Testis (tissue), 3 donors: Measurements from ENCODE around the gene ALOX15B. TPM values are rescaled to one million over a fixed set of nuclear protein-coding genes. Genes with fewer than 3 reads are reported as not detected.

Source experiments
- DNase-seq: peaks from one replicate; pipeline ENCODE4 v3.0.0-alpha.2; 2019
- H3K27ac ChIP-seq, 2 donors: fragments of 200-600 bp; sonication (generic); one replicate each; pipeline ENCODE4 v1.5.1; 2019
- H3K27me3 ChIP-seq: fragments of 200-600 bp; sonication (generic); one replicate; pipeline ENCODE4 v1.5.1; 2019
- H3K36me3 ChIP-seq: fragments of 200-600 bp; sonication (generic); one replicate; pipeline ENCODE4 v1.5.1; 2017; ENCODE audit warnings: low read depth; ENCODE audit errors: missing control alignments
- H3K4me1 ChIP-seq: fragments of 200-600 bp; sonication (generic); one replicate; pipeline ENCODE4 v1.5.1; 2019
- H3K4me3 ChIP-seq, 2 donors: fragments of 200-600 bp; sonication (generic); one replicate each; pipeline ENCODE4 v1.5.1; 2017 to 2019
- H3K9me3 ChIP-seq: fragments of 200-600 bp; sonication (generic); one replicate; pipeline ENCODE4 v1.5.1; 2017
- POLR2A ChIP-seq: fragments of 450-650 bp; IDR thresholded peaks from one replicate; pipeline ENCODE4 v1.6.1; 2017; ENCODE audit warnings: antibody characterized with exemption, mild to moderate bottlenecking, moderate library complexity
- WGBS, 2 donors: methylation state at CpG; one replicate each; pipeline ENCODE4 v1.1.5; 2018; 5-methylcytosine and 5-hydroxymethylcytosine counted together
- intact Hi-C: fragments of 100-400 bp; cut with DNase I; formaldehyde crosslinking; loops from one replicate; pipeline ENCODE4 v1.15.1; 2023; ENCODE audit warnings: low total_unique reads
- polyA plus RNA-seq: library from polyadenylated mRNA; stranded (reverse); fragments of 350-450 nt; fragmentation: Illumina TruSeq; extraction: RNeasy Lipid Tissue Mini Kit (QIAGEN cat#74804); gene quantifications from one replicate; pipeline ENCODE4 v1.2.3, GENCODE V29; 2014; ENCODE audit warnings: low read depth, low replicate concordance; ENCODE audit not compliant: insufficient read depth
- total RNA-seq, 2 donors: library from RNA; depleted of rRNA; stranded (reverse); fragments of >200 nt; gene quantifications; one replicate each; pipeline ENCODE4 v1.2.3, GENCODE V29; 2016
- TF ChIP-seq, protein P1 (sequence below), 3 experiments: fragments of 450-650 bp in 2 of 3; fragments of 200-600 bp in 1 of 3; sonication (generic) in 1 of 3; IDR thresholded peaks; one replicate each; pipeline ENCODE4 v1.5.1; 2016 to 2019; ENCODE audit warnings: antibody characterized with exemption in 3 of 3, mild to moderate bottlenecking in 2 of 3, moderate library complexity in 1 of 3

ALOX15B gene
- total and polyA plus RNA-seq, 3 donors from 2014 or later = 0.79 to 2.2 (median 1.8) TPM

DNA sequence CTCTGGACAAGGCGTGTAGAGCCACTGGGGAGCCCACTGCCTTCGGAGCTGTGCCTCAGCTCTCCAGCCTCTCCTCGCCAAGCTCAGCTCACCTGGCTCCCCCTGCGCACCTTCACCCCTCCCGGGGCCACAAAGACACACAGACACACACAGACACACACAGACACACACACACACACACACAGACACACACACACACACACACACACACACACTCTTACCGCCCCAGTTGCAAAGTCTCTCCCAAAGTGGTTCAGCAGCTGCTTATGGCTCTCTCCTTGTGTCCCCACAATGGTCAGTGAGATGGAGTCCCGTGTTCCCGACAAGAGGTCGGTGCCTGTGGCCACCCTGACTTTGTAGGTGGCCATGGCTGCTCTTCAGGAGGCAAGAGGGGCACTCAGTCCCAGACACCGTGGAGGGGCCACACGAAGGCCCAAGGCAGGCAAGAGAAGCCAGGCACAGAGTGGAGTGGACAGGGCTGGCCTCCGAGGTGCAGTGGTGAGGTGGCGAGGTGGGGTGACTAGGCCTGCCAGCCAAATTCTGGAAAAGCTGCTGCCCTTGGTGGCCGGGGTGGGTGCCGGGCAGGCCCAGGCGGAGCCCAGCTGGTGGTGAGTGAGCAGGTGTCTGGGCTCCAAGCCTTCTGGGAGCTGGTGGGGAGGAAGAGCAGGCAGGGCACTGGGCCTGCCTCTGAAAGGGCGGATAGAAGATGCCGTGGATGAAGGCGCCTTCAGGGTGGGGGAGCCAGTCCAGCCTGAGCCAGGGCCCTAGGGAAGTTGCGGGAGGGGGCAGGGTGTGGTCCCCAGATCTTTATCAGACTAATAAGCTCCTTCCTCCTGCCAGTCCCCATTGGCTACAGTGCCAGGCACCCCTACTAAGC is 48.5 kb downstream of the ALOX15B start, which contains the start of gene ALOX12B:
ALOX12B (minus strand) TSS at position 642 of the 877 bp plus-strand sequence; CDS start at position 368, 274 bp downstream.
- DNase-seq = no peak
- Histone ChIP-seq H3K27ac (no peak within 1 kb of the TSS), H3K27me3 (no peaks in the 10 kb centered on the region), H3K4me1 (no peaks in the 10 kb centered on the region), H3K9me3 (no peaks in the 10 kb centered on the region), H3K36me3 (no peaks in the 10 kb centered on the region), H3K4me3 (no peak within 1 kb of the TSS)
- TF ChIP-seq, protein P1, sequence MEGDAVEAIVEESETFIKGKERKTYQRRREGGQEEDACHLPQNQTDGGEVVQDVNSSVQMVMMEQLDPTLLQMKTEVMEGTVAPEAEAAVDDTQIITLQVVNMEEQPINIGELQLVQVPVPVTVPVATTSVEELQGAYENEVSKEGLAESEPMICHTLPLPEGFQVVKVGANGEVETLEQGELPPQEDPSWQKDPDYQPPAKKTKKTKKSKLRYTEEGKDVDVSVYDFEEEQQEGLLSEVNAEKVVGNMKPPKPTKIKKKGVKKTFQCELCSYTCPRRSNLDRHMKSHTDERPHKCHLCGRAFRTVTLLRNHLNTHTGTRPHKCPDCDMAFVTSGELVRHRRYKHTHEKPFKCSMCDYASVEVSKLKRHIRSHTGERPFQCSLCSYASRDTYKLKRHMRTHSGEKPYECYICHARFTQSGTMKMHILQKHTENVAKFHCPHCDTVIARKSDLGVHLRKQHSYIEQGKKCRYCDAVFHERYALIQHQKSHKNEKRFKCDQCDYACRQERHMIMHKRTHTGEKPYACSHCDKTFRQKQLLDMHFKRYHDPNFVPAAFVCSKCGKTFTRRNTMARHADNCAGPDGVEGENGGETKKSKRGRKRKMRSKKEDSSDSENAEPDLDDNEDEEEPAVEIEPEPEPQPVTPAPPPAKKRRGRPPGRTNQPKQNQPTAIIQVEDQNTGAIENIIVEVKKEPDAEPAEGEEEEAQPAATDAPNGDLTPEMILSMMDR (IDR thresholded peaks at IDR 0.05) = no peak
- TF ChIP-seq POLR2A = no peak
- intact Hi-C loops = no loop called here
- WGBS, 2 donors = 85 to 87% methylated on average over 14 to 20 of the region's 20 CpGs

DNA sequence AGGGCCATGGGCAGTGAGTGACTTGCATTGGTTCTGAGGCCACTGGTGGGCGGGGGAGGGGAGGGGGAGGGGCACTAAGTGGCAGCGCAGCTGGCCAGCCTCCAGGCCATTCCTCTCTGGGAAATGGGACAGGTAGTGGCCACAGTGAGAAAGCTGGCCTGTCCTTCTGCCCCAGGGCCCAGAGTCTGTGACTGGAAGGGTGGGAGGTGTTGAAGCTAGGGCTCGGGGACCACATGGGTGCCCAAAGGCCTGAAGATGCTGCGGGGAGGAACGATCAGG is 49.0 kb downstream of the ALOX15B start:
- H3K27me3 ChIP-seq = no peaks in the 10 kb centered on the region
- DNase-seq = no peak
- no peak for TF ChIP-seq POLR2A
- TF ChIP-seq, protein P1 (IDR thresholded peaks at IDR 0.05) = no peak
- intact Hi-C loops = no loop called here
- WGBS, 2 donors = 78 to 79% methylated on average over 3 to 5 of the region's 5 CpGs
- no peak overlapping the region for H3K4me3 ChIP-seq
- H3K4me1 ChIP-seq = no peaks in the 10 kb centered on the region
- H3K27ac ChIP-seq = no peak overlapping the region
- H3K36me3 ChIP-seq = no peaks in the 10 kb centered on the region
- H3K9me3 ChIP-seq = no peaks in the 10 kb centered on the region

DNA sequence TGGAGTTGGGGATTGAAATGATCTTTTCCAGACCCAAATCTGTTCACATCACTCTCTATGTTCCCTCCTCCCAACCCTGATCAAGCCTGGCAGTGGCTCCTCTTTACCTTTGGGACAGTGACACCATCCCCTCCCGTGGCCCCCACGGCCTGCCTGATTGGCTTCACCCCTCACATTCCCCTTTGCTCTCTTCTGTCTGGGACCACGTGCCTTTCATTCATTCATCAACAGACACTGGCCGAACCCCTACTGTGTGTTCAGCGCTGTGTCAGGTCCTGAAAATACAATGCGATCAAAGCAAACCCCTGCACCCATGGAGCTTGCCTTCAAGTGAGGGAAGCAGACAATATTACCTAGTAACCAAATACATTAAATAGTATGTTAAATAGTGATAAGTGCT is 50.9 kb downstream of the ALOX15B start:
- no peak overlapping the region for H3K4me3 ChIP-seq
- no peaks in the 10 kb centered on the region for H3K4me1 ChIP-seq
- H3K27me3 ChIP-seq = no peaks in the 10 kb centered on the region
- 77 to 79% methylated on average over 6 of the region's 6 CpGs for WGBS, 2 donors
- H3K27ac ChIP-seq = no peak overlapping the region
- no peak for DNase-seq
- H3K36me3 ChIP-seq = no peaks in the 10 kb centered on the region
- no peaks in the 10 kb centered on the region for H3K9me3 ChIP-seq
- TF ChIP-seq, protein P1 (IDR thresholded peaks at IDR 0.05) = no peak
- no peak for TF ChIP-seq POLR2A
- intact Hi-C loops = no loop called here

DNA sequence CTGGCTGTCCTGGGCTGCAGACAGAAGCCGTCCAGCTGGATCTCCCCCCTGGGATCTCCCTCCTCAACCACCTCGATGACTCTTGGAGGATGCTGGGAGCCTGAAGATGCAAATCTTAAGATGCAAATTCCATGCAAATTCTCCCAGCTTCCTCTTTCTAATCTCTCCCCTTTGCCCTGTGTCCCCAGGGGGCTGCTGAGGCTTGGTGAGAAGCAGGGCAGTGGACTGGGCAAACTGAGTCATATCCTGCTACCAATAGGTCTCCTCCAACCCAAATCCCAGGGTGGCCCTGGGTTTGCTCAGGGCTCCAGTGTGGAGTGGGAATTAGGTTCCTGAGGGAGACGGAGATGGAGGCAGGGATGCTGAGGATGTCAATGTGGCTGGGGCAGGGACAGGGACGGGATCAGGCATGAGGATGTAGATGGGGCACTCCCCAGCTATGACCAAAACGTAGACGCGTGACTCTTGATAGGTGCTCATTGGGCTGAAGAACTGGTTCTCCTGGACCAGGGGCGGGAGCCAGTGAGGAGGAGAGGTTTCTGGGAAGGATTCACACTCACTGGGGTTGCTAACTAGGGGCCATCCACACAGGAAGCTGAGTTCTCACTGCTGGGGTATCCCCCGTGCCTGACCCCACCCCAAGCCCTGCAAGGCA is 52.3 kb downstream of the ALOX15B start:
- no peaks in the 10 kb centered on the region for H3K27me3 ChIP-seq
- TF ChIP-seq POLR2A = no peak
- TF ChIP-seq, protein P1 (IDR thresholded peaks at IDR 0.05) = no peak
- DNase-seq = no peak

More for the DNA sequence above, 52.3 kb downstream of the ALOX15B start:
- H3K4me3 ChIP-seq = no peak overlapping the region
- intact Hi-C loops = no loop called here
- H3K36me3 ChIP-seq = no peaks in the 10 kb centered on the region
- WGBS, 2 donors = 62 to 80% methylated on average over 8 to 9 of the region's 9 CpGs
- no peaks in the 10 kb centered on the region for H3K4me1 ChIP-seq
- no peaks in the 10 kb centered on the region for H3K9me3 ChIP-seq
- H3K27ac ChIP-seq = no peak overlapping the region
